KOPT-K1 (cell line): ENCODE data around the gene FHOD3.
"Not testable (repeated sequence)": the region's sequence is repeated elsewhere in the genome, so short reads cannot be mapped to it uniquely, and the experiment has no call there.

ENCODE experiments used
- H3K27ac ChIP-seq: fragments of 200-600 bp; sonication (generic); 2 replicates; pipeline ENCODE4 v1.5.1; 2016; ENCODE audit warnings: antibody characterized with exemption, mild to moderate bottlenecking, low read depth, low read length; ENCODE audit not compliant: poor library complexity, severe bottlenecking
- H3K36me3 ChIP-seq: fragments of 200-600 bp; sonication (generic); 2 replicates; pipeline ENCODE4 v1.5.1; 2017; ENCODE audit warnings: antibody characterized with exemption, mild to moderate bottlenecking, low read length, moderate library complexity; ENCODE audit not compliant: insufficient read depth
- H3K9me3 ChIP-seq: fragments of 200-600 bp; sonication (generic); 2 replicates; pipeline ENCODE4 v1.5.1; 2017; ENCODE audit warnings: antibody characterized with exemption, low read length, mild to moderate bottlenecking; ENCODE audit not compliant: insufficient read depth, poor library complexity, severe bottlenecking

FHOD3 gene

GRCh38 chr18:36457683-36458082 lies 160.2 kb downstream of the FHOD3 start:
- Histone ChIP-seq H3K27ac (no peak overlapping the region), H3K9me3 (no peaks in the 10 kb centered on the region), H3K36me3 (no peaks in the 10 kb centered on the region)

- Histone ChIP-seq H3K27ac (no peak overlapping the region), H3K9me3 (no peaks in the 10 kb centered on the region), H3K36me3 (no peaks in the 10 kb centered on the region)
Measured at GRCh38 chr18:36458306-36458705, 160.8 kb downstream of the FHOD3 start.

GRCh38 chr18:36459203-36459602 lies 161.7 kb downstream of the FHOD3 start:
- Histone ChIP-seq H3K27ac (no peak overlapping the region), H3K36me3 (no peaks in the 10 kb centered on the region), H3K9me3 (no peaks in the 10 kb centered on the region)

- H3K36me3 ChIP-seq, result no peaks in the 10 kb centered on the region
- H3K27ac ChIP-seq, result no peak overlapping the region
Measured at GRCh38 chr18:36459786-36460185, 162.3 kb downstream of the FHOD3 start.

GRCh38 chr18:36460324-36460850 lies 162.9 kb downstream of the FHOD3 start:
- Histone ChIP-seq H3K36me3 (no peaks in the 10 kb centered on the region), H3K9me3 (no peaks in the 10 kb centered on the region), H3K27ac (no peak overlapping the region)

More at GRCh38 chr18:36459786-36460185, 162.3 kb downstream of the FHOD3 start:
- H3K9me3 ChIP-seq, result no peaks in the 10 kb centered on the region

GRCh38 chr18:36460854-36461253 lies 163.3 kb downstream of the FHOD3 start:
- Histone ChIP-seq H3K36me3 (no peaks in the 10 kb centered on the region), H3K9me3 (no peaks in the 10 kb centered on the region), H3K27ac (no peak overlapping the region)

GRCh38 chr18:36461551-36461987 lies 164.1 kb downstream of the FHOD3 start:
- no peaks in the 10 kb centered on the region for H3K36me3 ChIP-seq
- H3K27ac ChIP-seq, result no peak overlapping the region
- H3K9me3 ChIP-seq, result no peaks in the 10 kb centered on the region

- H3K36me3 ChIP-seq, H3K27ac ChIP-seq, H3K9me3 ChIP-seq: not testable (repeated sequence)
Measured at GRCh38 chr18:36463516-36463915, 166.0 kb downstream of the FHOD3 start.

GRCh38 chr18:36464126-36464651 lies 166.7 kb downstream of the FHOD3 start:
- H3K27ac ChIP-seq, result no peak overlapping the region
- no peaks in the 10 kb centered on the region for H3K9me3 ChIP-seq
- no peaks in the 10 kb centered on the region for H3K36me3 ChIP-seq

- Histone ChIP-seq H3K27ac (no peak overlapping the region), H3K36me3 (no peaks in the 10 kb centered on the region), H3K9me3 (no peaks in the 10 kb centered on the region)
Measured at GRCh38 chr18:36465276-36465675, 167.8 kb downstream of the FHOD3 start.

GRCh38 chr18:36465970-36466369 lies 168.5 kb downstream of the FHOD3 start:
- Histone ChIP-seq H3K36me3 (no peaks in the 10 kb centered on the region), H3K27ac (no peak overlapping the region), H3K9me3 (no peaks in the 10 kb centered on the region)

- Histone ChIP-seq H3K27ac (no peak overlapping the region), H3K9me3 (no peaks in the 10 kb centered on the region), H3K36me3 (no peaks in the 10 kb centered on the region)
Measured at GRCh38 chr18:36467614-36468013, 170.1 kb downstream of the FHOD3 start.

- H3K9me3 ChIP-seq, result no peaks in the 10 kb centered on the region
- no peak overlapping the region for H3K27ac ChIP-seq
- no peaks in the 10 kb centered on the region for H3K36me3 ChIP-seq
Measured at GRCh38 chr18:36468161-36468560, 170.6 kb downstream of the FHOD3 start.

- Histone ChIP-seq H3K9me3 (no peaks in the 10 kb centered on the region), H3K27ac (no peak overlapping the region), H3K36me3 (no peaks in the 10 kb centered on the region)
Measured at GRCh38 chr18:36469461-36469860, 171.9 kb downstream of the FHOD3 start.

- Histone ChIP-seq H3K36me3 (no peaks in the 10 kb centered on the region), H3K9me3 (no peaks in the 10 kb centered on the region), H3K27ac (no peak overlapping the region)
Measured at GRCh38 chr18:36470896-36471295, 173.4 kb downstream of the FHOD3 start.

GRCh38 chr18:36471393-36471792 lies 173.9 kb downstream of the FHOD3 start:
- H3K27ac ChIP-seq, result no peak overlapping the region
- no peaks in the 10 kb centered on the region for H3K36me3 ChIP-seq
- H3K9me3 ChIP-seq, result no peaks in the 10 kb centered on the region
